GM18870 (cell line): Measurements from ENCODE around the gene CAPN10.
"Not testable (repeated sequence)": the region's sequence is repeated elsewhere in the genome, so short reads cannot be mapped to it uniquely, and the experiment has no call there.

Experiments used
- ATAC-seq: cut with Tn5 transposase; IDR thresholded peaks from one replicate; pipeline ENCODE4 v1.9.1; 2021; ENCODE audit warnings: moderate library complexity; ENCODE audit not compliant: unreplicated experiment

Gene CAPN10

DNA sequence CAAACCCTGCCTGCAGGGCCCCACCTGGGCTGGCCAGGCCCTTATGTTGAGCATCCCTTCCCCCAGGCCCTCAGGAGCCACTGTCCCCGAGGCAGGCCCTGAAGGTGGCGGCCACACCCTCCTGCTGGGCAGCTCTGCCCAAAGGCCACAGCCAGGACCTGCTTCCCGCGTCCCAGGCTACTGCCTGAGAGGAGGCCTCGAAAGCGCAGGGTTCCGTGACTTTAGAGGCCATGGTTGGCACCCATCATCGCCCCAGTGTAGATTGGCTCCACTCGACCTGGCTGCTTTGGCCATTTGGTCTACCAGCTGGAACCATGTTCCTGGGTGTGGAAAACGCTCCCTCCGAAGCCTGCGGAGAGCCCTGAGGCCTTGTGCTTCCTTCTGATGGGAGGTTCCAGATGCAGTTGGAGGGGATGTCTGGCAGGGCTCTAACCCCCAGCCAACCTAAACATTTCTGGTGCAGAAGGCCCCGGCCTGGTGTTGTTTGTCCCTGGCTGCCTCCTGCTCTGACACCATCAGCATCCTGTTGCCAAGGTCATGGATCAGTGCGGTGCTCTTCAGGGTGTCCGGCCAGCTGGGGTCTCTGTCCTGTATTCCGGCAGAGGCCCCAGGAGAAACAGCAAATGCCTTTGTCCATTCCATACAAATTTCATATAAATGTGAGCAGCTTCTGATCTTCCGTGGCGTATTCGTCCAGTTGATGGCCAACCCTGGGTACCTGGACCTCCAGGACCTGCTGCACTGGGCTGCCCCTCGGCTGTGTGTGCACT, 14.7 kb downstream of the CAPN10 start:
- no peak for ATAC-seq

- no peak for ATAC-seq
Observed at GRCh38 chr2:240601831-240602160, 15.3 kb downstream of the CAPN10 start.

- no peak for ATAC-seq
Observed at GRCh38 chr2:240602266-240603050, 15.9 kb downstream of the CAPN10 start.

DNA sequence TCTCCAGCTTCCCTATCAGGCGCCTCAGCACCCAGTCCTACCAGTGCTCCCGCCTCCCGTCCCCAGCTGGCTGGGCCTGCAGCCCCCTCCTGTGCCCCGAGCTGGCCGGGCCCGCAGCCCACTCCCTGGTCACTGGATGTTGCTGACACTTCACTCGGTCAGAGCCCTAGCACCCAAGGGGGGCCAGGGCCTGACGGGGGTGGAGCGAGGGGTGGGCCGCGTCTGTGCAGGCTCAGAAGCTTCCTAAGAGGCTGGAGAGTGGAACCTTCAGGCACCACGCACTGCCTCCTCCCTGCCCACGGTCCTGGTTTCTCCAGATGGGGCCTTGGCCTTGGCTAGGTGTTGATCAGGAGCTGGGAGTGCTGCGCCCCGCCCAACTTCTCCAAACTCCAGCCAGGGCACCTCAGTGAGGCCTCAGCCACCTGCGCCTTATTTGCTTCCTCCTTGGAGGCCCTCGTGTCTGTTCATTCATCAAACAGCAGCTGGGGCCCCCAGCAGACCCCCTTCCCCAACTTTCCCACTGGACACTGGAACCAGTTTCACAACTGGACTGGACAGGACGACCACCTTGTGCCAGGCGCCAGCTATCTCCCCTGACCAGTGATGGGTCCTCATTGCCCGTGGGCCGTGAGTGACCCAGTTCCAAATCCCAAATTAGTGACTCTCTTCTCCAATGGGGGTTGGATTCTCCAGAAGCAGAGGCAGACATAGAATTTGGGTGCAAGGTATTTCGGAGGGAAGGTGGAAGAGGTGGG, 16.7 kb downstream of the CAPN10 start:
- no peak for ATAC-seq

DNA sequence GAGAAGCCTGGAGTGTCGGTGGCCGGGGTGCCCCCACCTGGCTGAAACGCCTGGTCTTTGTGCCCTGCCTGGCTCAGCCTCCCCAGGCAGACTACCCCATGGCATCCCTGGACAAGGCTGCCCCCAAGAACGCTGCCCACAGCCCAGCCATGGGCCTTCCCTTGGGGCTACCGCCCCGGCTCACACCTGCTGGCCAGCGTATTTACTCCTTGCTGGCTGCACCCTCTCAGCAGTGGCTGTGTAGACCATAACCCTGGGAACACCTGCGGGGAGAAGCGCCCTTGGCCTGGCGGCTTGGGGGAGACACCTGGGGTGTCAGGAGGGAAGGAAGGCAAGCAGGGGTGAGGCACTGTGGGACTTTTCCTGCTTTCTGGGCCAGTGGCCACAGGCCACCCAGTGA, 17.3 kb downstream of the CAPN10 start:
- ATAC-seq = no peak

DNA sequence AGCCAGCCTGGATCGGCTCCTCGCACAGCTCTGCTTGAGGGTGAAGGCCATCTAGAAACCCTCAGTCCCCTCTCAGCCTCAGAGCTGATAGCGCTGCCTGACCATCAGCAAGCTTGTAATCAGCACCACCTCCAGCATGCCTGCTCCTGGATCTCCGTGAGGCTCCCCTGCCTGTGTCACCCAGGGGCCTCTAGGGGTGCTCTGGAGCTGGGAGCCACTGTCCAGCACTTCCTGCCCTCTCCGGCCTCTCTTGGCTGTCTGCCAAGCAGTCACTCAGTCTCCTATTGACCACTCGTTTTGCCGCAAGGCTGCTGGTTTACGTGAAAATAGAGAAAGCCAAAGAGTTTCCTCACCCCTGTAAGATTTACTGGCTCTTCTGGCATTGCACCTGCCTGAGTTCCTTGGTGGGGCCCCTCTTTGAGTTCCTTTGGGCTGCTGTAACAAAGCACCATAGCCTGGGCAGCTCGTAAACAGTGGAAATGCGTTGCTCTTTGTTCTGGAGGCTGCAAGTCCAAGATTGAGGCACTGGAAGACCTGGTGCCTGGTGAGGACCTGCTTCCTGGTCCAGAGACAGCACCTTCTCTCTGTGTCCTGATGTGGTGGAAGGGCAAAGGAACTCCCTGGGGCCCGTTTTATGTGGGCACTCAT, 17.9 kb downstream of the CAPN10 start:
- no peak for ATAC-seq

DNA sequence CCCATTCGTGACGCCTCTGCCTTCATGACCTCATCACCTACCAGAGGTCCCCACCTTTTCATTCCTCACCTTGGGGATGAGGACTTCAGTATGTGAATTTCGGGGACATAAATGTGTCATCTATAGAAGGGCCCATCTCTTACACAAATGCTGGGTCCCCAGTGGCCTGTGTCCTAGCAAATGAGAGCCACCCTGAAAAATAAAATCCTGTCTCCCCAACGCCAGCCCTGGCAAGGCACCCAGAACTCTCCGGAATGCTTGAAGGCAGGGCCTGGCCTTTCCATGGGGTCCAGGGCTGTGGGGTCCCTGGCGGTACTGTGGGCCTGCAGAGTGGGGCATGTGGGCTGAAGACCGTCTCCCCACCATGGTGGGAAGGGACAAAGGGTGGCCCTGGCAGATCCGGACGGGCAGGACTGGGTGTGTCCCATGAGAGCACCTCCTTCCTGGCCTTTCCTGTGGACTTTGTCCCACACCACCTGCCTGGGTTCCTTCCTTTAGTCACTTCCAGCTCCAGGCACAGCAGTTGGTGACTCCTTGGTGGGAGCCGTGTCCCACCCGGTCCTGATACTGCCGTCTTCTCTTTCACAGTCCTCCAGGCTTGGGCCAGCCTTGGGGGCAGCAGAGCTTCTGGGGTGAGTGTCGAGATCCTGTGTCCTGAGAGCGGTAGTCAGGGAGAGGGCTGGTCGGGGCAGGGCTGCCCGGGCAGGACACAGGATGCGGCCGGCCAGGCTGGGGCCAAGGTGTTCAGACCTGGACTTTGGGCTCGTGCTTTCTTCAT, 18.6 kb downstream of the CAPN10 start:
- ATAC-seq = no peak

GRCh38 chr2:240605867-240606743, 19.6 kb downstream of the CAPN10 start:
- ATAC-seq = no peak

DNA sequence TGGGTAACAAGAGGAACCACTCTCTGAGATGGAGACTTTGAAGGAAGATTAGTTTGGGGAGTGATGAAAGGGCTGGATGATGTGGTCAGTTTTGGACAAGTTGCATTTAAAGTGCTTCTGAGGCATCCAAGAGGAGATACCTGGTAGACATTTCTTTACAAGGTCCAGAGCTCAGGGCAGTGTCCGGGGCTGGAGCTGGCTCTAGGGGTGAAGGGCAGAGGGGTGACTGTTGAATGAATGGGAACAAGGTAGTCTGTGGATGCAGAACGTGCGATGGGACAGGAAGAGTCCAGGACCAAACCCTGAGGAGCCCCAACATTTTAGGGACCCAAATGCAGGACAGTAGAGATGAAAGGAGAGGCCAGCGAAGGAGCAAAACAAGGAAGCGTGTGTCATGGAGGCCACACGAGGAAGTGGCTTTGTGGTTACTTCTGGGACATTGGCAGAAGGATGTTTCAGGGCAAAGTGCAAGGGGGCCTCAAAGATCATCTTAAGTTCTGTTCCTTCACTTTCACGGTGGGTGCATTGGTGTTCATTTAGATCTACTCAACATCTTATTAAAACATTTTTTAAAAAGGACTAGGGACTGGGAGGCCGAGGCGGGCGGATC, 25.2 kb downstream of the CAPN10 start:
- no peak for ATAC-seq

GRCh38 chr2:240613781-240614180, 27.2 kb downstream of the CAPN10 start:
- ATAC-seq = no peak

- ATAC-seq = no peak
Observed at GRCh38 chr2:240614391-240614790, 27.9 kb downstream of the CAPN10 start.

DNA sequence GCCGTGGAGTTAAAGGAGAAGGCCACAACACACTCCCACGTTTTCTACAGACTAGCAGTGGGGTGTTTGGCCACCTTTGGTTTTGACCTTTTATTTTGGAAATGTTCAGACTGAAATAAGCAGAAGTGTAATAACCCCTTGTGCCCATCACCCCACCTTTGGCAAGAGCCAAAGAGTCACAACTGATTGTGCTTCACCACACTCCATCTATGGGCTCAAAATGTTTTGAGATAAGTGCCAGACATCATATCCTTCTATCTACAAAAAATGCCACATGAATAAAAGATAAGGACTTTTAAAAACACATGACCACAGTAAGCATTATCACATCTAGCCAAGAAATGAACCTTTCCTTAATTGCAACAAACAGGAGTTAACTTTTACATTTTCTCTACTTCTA, 28.9 kb downstream of the CAPN10 start:
- ATAC-seq = no peak

- no peak for ATAC-seq
Observed at GRCh38 chr2:240615820-240616547, 29.4 kb downstream of the CAPN10 start.

GRCh38 chr2:240616860-240617666, 30.5 kb downstream of the CAPN10 start:
- ATAC-seq = not testable (repeated sequence)

- ATAC-seq = no peak
Observed at GRCh38 chr2:240618776-240619175, 32.2 kb downstream of the CAPN10 start.

- no peak for ATAC-seq
Observed at GRCh38 chr2:240619506-240620148, 33.1 kb downstream of the CAPN10 start.

DNA sequence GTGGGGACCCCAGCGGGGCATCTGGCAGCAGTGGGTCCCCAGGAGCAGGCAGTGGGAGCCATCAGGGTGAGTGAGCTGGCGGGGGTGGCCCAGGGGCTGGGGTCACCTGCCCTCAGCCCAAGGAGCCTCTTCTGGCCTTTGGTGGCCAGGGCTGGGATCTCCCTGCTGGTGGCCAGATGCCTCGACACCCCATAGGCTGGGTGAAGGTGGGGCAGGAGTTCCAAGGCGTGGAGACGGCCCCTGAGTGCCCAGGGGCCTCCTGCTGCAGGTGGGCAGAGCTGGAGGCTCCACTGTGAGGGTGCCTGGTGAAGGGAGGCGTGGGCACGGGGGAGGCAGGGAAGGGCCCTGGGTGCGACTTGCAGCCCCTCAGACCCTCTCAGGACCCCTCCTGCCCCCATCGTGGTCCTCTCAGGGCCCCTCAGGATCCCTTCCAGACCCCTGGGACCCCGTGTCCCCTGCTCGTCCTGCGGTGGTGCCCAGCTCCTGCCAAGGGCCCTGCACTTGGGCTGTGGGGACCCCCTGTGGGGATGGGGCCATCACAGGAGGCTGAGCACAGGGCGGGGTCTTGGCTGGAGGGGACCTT, 33.7 kb downstream of the CAPN10 start:
- ATAC-seq = no peak
